HepG2 (cell line): ENCODE results near the gene KRTAP9-7. TPM values are rescaled to one million over a fixed set of nuclear protein-coding genes. Genes with fewer than 3 reads are reported as not detected.

Experiments used
- ATAC-seq: fragments of 200-7000 bp; cut with Tn5 transposase; 3 replicates; pipeline ENCODE4 v1.9.1; 2020; ENCODE audit warnings: mild to moderate bottlenecking, moderate library complexity
- BruUV-seq: library from RNA; stranded (reverse); fragments of 400-500 nt; replicated peaks from 2 replicates; lab custom pipeline; 2021; lab: Mats Ljungman, UMichigan
- CTCF ChIA-PET: fragments of 300-600 bp; formaldehyde crosslinking; extraction: SDS; loops from one replicate; lab custom pipeline; 2021; ENCODE audit warnings: low total read pairs, inconsistent platforms, low intra/inter-chr PET ratio; lab: Yijun Ruan, JAX
- POLR2A ChIA-PET: fragments of 350-600 bp; sonication (Branson Sonifier 250); formaldehyde crosslinking; loops from one replicate; lab custom pipeline; 2020; ENCODE audit warnings: antibody characterized with exemption, inconsistent platforms; lab: Yijun Ruan, JAX
- DNase-seq: peaks from one replicate; pipeline ENCODE4 v3.0.0-alpha.2; 2015; ENCODE audit warnings: low spot score
- FAIRE-seq: peaks from 3 replicates; lab custom pipeline; 2011; peaks lifted over from hg19 to GRCh38; lab: Jason Lieb, UNC
- H2AFZ ChIP-seq: one replicate; pipeline ENCODE4 v1.6.1; 2011; ENCODE audit warnings: low read length, inconsistent platforms
- H3K27ac ChIP-seq: fragments of 300-600 bp; 3 replicates; pipeline ENCODE4 v1.8.0; 2011; ENCODE audit warnings: mixed run types, mild to moderate bottlenecking, mixed read lengths, low read length, inconsistent platforms; ENCODE audit not compliant: insufficient read depth; ENCODE audit errors: extremely low read length
- H3K27me3 ChIP-seq, 2 experiments: fragments of 200-600 bp in 1 of 2; 2 replicates in 1 of 2; 3 replicates in 1 of 2; pipeline versions ENCODE4 v1.6.0 to v1.8.0; 2011; ENCODE audit warnings: low read length in 2 of 2, mild to moderate bottlenecking in 2 of 2, moderate library complexity in 2 of 2, inconsistent platforms in 1 of 2; ENCODE audit not compliant: insufficient read depth in 2 of 2, control insufficient read depth in 1 of 2
- H3K36me3 ChIP-seq, 2 experiments: fragments of 200-600 bp in 1 of 2; replicated peaks in 1 of 2; 2 replicates in 1 of 2; 3 replicates in 1 of 2; pipeline versions ENCODE4 v1.5.1 to v1.8.0; 2011; ENCODE audit warnings: low read length in 2 of 2, inconsistent platforms in 1 of 2; ENCODE audit not compliant: insufficient read depth in 2 of 2, control insufficient read depth in 1 of 2
- H3K4me1 ChIP-seq: 2 replicates; pipeline ENCODE4 v1.5.1; 2012; ENCODE audit warnings: low read length, inconsistent platforms; ENCODE audit not compliant: insufficient read depth
- H3K4me2 ChIP-seq: 2 replicates; pipeline ENCODE4 v1.6.0; 2011; ENCODE audit warnings: low read depth, low read length, inconsistent platforms
- H3K4me3 ChIP-seq, 3 experiments: fragments of 200-600 bp in 1 of 3; sonication (generic), shearing (Covaris generic) in 1 of 3; replicated peaks in 1 of 3; 2 replicates each; pipeline ENCODE4 v1.5.1; 2011 to 2016; ENCODE audit warnings: low read length in 3 of 3, inconsistent platforms in 2 of 3, low read depth in 2 of 3, mild to moderate bottlenecking in 2 of 3, control low read depth in 1 of 3, mixed read lengths in 1 of 3; ENCODE audit not compliant: insufficient read depth in 1 of 3
- H3K79me2 ChIP-seq: one replicate; pipeline ENCODE4 v1.6.1; 2011; ENCODE audit warnings: low read length, inconsistent platforms; ENCODE audit not compliant: insufficient read depth
- H3K9ac ChIP-seq: 2 replicates; pipeline ENCODE4 v1.6.0; 2011; ENCODE audit warnings: mild to moderate bottlenecking, low read depth, low read length, inconsistent platforms; ENCODE audit not compliant: insufficient read depth
- H3K9me3 ChIP-seq: 2 replicates; pipeline ENCODE4 v1.5.1; 2012; ENCODE audit warnings: mild to moderate bottlenecking, low read length
- H4K20me1 ChIP-seq: 2 replicates; pipeline ENCODE4 v1.6.0; 2011; ENCODE audit warnings: inconsistent platforms, mild to moderate bottlenecking, low read length, moderate library complexity; ENCODE audit not compliant: insufficient read depth
- ARID2 ChIP-seq: sonication (generic); formaldehyde crosslinking; IDR thresholded peaks from 2 replicates; pipeline ENCODE4 v1.8.1; 2022; ENCODE audit warnings: mild to moderate bottlenecking, missing genetic modification reagents, borderline replicate concordance
- GLI4 ChIP-seq: sonication (generic); formaldehyde crosslinking; IDR thresholded peaks from 2 replicates; pipeline ENCODE4 v1.5.1; 2020; ENCODE audit warnings: missing genetic modification reagents, mild to moderate bottlenecking, moderate library complexity, borderline replicate concordance
- MEF2D ChIP-seq: sonication (generic); formaldehyde crosslinking; IDR thresholded peaks from 2 replicates; pipeline ENCODE4 v1.5.1; 2020; ENCODE audit warnings: mild to moderate bottlenecking, missing genetic modification reagents
- MEIS2 ChIP-seq: sonication (generic); formaldehyde crosslinking; IDR thresholded peaks from 2 replicates; pipeline ENCODE4 v1.9.0; 2021; ENCODE audit warnings: mild to moderate bottlenecking, missing genetic modification reagents
- POLR2G ChIP-seq: fragments of 200-400 bp; formaldehyde crosslinking; IDR thresholded peaks from 2 replicates; pipeline ENCODE4 v1.6.1; 2018; ENCODE audit warnings: mild to moderate bottlenecking, low read depth, low read length, moderate library complexity
- RXRB ChIP-seq: IDR thresholded peaks from 2 replicates; pipeline ENCODE4 v1.6.1; 2016; ENCODE audit warnings: borderline replicate concordance, missing genetic modification reagents, missing compliant biosample characterization
- SIN3A ChIP-seq: IDR thresholded peaks from 2 replicates; pipeline ENCODE4 v1.6.1; 2011; ENCODE audit warnings: low read depth, mild to moderate bottlenecking, control low read depth, low read length, borderline replicate concordance
- ZFP36 ChIP-seq: fragments of 150-350 bp; IDR thresholded peaks from 2 replicates; pipeline ENCODE4 v1.6.1; 2018; ENCODE audit warnings: borderline replicate concordance, low read length, low read depth; ENCODE audit not compliant: partially characterized antibody
- ZNF317 ChIP-seq: sonication (generic); formaldehyde crosslinking; IDR thresholded peaks from 2 replicates; pipeline ENCODE4 v1.5.0; 2020; ENCODE audit warnings: mild to moderate bottlenecking, missing genetic modification reagents
- ZNF562 ChIP-seq: sonication (generic); formaldehyde crosslinking; IDR thresholded peaks from 2 replicates; pipeline ENCODE4 v1.8.0; 2022; ENCODE audit warnings: missing genetic modification reagents, borderline replicate concordance
- ZNF589 ChIP-seq: sonication (generic); formaldehyde crosslinking; conservative IDR thresholded peaks from 2 replicates; pipeline ENCODE4 v1.8.0; 2022; ENCODE audit warnings: mild to moderate bottlenecking, moderate library complexity, missing genetic modification reagents
- ZNF713 ChIP-seq: sonication (generic); formaldehyde crosslinking; IDR thresholded peaks from 2 replicates; pipeline ENCODE4 v1.4.0; 2020; ENCODE audit warnings: mild to moderate bottlenecking, missing genetic modification reagents
- WGBS: methylation state at CpG from one replicate; pipeline ENCODE4 v1.1.6; 2017; ENCODE audit warnings: low lambda C conversion rate; 5-methylcytosine and 5-hydroxymethylcytosine counted together
- in situ Hi-C: cut with HindIII; loops from 2 replicates; pipeline ENCODE4 v1.10.0; 2017; ENCODE audit warnings: low pct_unique_long_range_greater_than_20kb; ENCODE audit not compliant: extremely low pct_ligation_motif_present
- intact Hi-C: fragments of 100-400 bp; cut with micrococcal nuclease; formaldehyde crosslinking; loops from one replicate; pipeline ENCODE4 v1.10.0; 2022; ENCODE audit not compliant: unreplicated experiment
- polyA plus RNA-seq, 8 experiments: library from polyadenylated mRNA; depleted of rRNA in 3 of 8; stranded (reverse) in 7 of 8; unstranded in 1 of 8; fragments of >200 nt; fragmentation: Illumina TruSeq in 4 of 8; extraction: Trizol in 4 of 8; gene quantifications; 2 replicates each; pipeline versions ENCODE4 v1.2.1 to v1.2.3, GENCODE V29; 2011 to 2016; ENCODE audit warnings: low read depth in 4 of 8, missing spikeins in 1 of 8, mixed read lengths in 1 of 8; ENCODE audit not compliant: insufficient read depth in 1 of 8
- total RNA-seq, 5 experiments: library from RNA; depleted of rRNA; stranded (reverse); fragments of >200 nt; fragmentation: Illumina TruSeq; extraction: Trizol; gene quantifications; 2 replicates each; pipeline ENCODE4 v1.2.3, GENCODE V29; 2016; ENCODE audit warnings: low read depth in 1 of 5
- TF ChIP-seq, protein P1 (sequence below): sonication (generic); formaldehyde crosslinking; conservative IDR thresholded peaks from 2 replicates; pipeline ENCODE4 v1.4.0; 2020; ENCODE audit warnings: missing genetic modification reagents

Gene KRTAP9-7
- total and polyA plus RNA-seq, 2 of the 13 experiments (the other 11 are each of a cell fraction or from before 2014, with no cell fraction given), result not detected

DNA sequence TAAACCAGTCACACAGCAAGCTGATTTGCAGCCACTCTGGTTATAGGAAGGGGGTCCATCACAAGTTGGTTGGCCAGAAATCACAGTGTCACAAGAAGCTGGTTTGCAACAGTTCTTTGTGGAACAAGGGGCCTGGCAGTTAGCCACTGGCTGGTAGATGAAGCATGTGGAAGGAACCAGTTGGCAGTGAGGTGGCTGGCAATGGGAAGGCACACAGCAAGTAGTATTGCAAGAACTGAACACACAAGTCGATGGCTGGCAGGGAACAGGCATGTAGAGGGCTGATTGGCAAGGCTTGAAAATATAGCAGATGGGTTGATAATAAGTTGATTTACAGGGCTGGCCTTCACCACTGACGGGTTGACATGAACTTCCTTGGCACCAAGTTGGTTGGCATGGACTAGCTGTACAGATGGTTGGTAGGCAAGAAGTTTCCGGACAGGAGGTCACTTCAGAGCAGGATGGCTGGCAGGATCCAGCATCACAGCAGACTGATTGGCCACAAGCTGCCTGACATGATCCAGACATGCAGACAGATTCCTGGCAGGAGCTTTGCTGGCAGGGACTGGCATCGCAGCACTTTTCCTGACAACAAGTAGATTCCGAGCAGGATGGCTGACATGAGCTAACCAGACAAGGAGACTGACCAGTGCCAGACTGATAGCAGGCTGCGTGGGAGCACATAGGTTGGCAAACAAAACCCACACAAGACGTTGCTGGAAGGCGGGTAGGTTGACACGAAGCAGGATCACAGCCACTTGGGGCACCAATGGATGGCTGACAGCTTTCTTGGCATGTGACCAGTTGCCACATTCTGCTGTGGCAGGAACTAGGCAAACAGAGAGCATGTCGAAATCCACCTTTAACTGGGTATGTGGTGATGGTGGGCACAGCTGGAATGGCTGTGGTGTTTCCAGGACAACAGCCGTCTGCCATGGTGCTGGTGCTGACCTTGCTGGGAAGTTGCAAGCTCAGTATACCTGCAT is 26.7 kb downstream of the KRTAP9-7 start, which contains the start of gene KRTAP29-1:
TSS of gene KRTAP29-1 (minus strand) at position 936 of the 986 bp plus-strand sequence. CDS start at position 936, 0 bp downstream.
- H3K27me3 ChIP-seq, result peaks cover 2 to 30% of the 10 kb centered on the region in 2 experiments; a peak in 3 of 5 replicates
- ATAC-seq, result no peak
- H3K4me3 ChIP-seq, result no peak within 1 kb of the TSS
- CTCF ChIA-PET, result no interaction called here
- no peak within 1 kb of the TSS for H3K27ac ChIP-seq
- no peak for FAIRE-seq
- no peak for DNase-seq
- H3K4me2 ChIP-seq, result no peak within 1 kb of the TSS
- 15% methylated on average over 8 of the region's 11 CpGs for WGBS
- POLR2A ChIA-PET, result no interaction called here
- in situ Hi-C loops (no loop called here), intact Hi-C loops (no loop called here)
- no peaks in the 10 kb centered on the region for H3K9me3 ChIP-seq
- H3K79me2 ChIP-seq, result no peaks in the 10 kb centered on the region
- BruUV-seq, result no TSS peak
- no peak within 1 kb of the TSS for H3K9ac ChIP-seq
- H3K36me3 ChIP-seq, result no peaks in the 10 kb centered on the region
- H4K20me1 ChIP-seq, result no peaks in the 10 kb centered on the region
- no peaks in the 10 kb centered on the region for H3K4me1 ChIP-seq
- no peak within 1 kb of the TSS for H2AFZ ChIP-seq
- TF ChIP-seq ZNF589 (CRISPR knock-in tag), result no peak
- TF ChIP-seq MEF2D, result no peak
- no peak for TF ChIP-seq ARID2 (CRISPR knock-in tag)
- TF ChIP-seq MEIS2 (CRISPR knock-in tag), result no peak
- no peak for TF ChIP-seq POLR2G
- no peak for TF ChIP-seq ZFP36
- TF ChIP-seq ZNF713 (CRISPR knock-in tag), result no peak
- no peak for TF ChIP-seq ZNF317
- no peak for TF ChIP-seq RXRB (CRISPR knock-in tag)
- TF ChIP-seq ZNF562 (CRISPR knock-in tag), result no peak
- no peak for TF ChIP-seq SIN3A
- TF ChIP-seq GLI4 (CRISPR knock-in tag), result no peak
- TF ChIP-seq, protein P1, sequence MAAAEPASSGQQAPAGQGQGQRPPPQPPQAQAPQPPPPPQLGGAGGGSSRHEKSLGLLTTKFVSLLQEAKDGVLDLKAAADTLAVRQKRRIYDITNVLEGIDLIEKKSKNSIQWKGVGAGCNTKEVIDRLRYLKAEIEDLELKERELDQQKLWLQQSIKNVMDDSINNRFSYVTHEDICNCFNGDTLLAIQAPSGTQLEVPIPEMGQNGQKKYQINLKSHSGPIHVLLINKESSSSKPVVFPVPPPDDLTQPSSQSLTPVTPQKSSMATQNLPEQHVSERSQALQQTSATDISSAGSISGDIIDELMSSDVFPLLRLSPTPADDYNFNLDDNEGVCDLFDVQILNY, result no peak
